ENCODE results near the gene IL11. TPM values are rescaled to one million over a fixed set of nuclear protein-coding genes. Genes with fewer than 3 reads are reported as not detected.

The IL11 gene
- total and polyA plus RNA-seq, 7 donors, result 0.06 TPM; not detected in 6

GRCh38 chr19:55314396-55314795 lies 55.9 kb downstream of the IL11 start:
- H3K9me3 ChIP-seq, result no peaks in the 10 kb centered on the region
- 86 to 92% (median 88%) methylated on average over 8 of the region's 8 CpGs for WGBS, 3 donors
- H3K27ac ChIP-seq, result no peak overlapping the region
- DNase-seq (no peak), ATAC-seq (no peak)
- intact Hi-C loops (cut with DNase I), result no loop called here
- H3K27me3 ChIP-seq (ENCODE audit: insufficient read depth in 3 of 3, low read length in 2 of 3), result peaks cover 0 to 6% (median 4%) of the 10 kb centered on the region in 3 donors
- no peaks in the 10 kb centered on the region for H3K36me3 ChIP-seq (ENCODE audit: insufficient read depth in 1 of 2, low read depth in 1 of 2)
- no peaks in the 10 kb centered on the region for H3K4me1 ChIP-seq
- H3K4me3 ChIP-seq, result no peak overlapping the region
- no peak for TF ChIP-seq CTCF (IDR thresholded peaks at IDR 0.05)

Other genes with a start within 250 kb of the IL11 start
- 1,000 to 10,000 TPM; 7,142 to 9,723 (median 8,305) TPM for gene TNNT1, start 221.3 kb downstream of the IL11 start, total RNA-seq
- gene TNNT1, start 221.3 kb downstream of the IL11 start, polyA plus RNA-seq, result over 10,000 TPM in 2 of 3 donors, 1,000 to 10,000 TPM in 1; 4,522 to 12,694 (median 10,175) TPM
- gene TNNI3, start 212.7 kb downstream of the IL11 start, total RNA-seq, result 10 to 100 TPM in 1 of 4 donors, 1 to 10 TPM in 3; 5.0 to 16.2 (median 7.4) TPM
- 10 to 100 TPM; 13.4 to 17.4 (median 15.2) TPM for gene TNNI3, start 212.7 kb downstream of the IL11 start, polyA plus RNA-seq
- not detected for gene DNAAF3, start 203.8 kb downstream of the IL11 start, total RNA-seq
- gene DNAAF3, start 203.8 kb downstream of the IL11 start, polyA plus RNA-seq, result under 1 TPM; 0.06 to 0.47 (median 0.34) TPM
- not detected for gene SYT5, start 190.2 kb downstream of the IL11 start, total RNA-seq
- gene SYT5, start 190.2 kb downstream of the IL11 start, polyA plus RNA-seq, result under 1 TPM in 2 of 3 donors, not detected in 1; 0.03 to 0.13 TPM
- under 1 TPM in 3 of 4 donors, not detected in 1; 0.15 to 0.18 (median 0.17) TPM for gene PTPRH, start 161.0 kb downstream of the IL11 start, total RNA-seq
- gene PTPRH, start 161.0 kb downstream of the IL11 start, polyA plus RNA-seq, result under 1 TPM; 0.04 to 0.12 (median 0.05) TPM
- gene TMEM86B, start 141.7 kb downstream of the IL11 start, total RNA-seq, result 1 to 10 TPM; 2.0 to 2.4 (median 2.3) TPM
- 1 to 10 TPM in 2 of 3 donors, under 1 TPM in 1; 0.68 to 2.1 (median 1.2) TPM for gene TMEM86B, start 141.7 kb downstream of the IL11 start, polyA plus RNA-seq
- 10 to 100 TPM; 38.1 to 51.8 (median 43.9) TPM for gene PPP6R1, start 111.4 kb downstream of the IL11 start, total RNA-seq
- 10 to 100 TPM; 27.9 to 72.3 (median 50.0) TPM for gene PPP6R1, start 111.4 kb downstream of the IL11 start, polyA plus RNA-seq
- gene HSPBP1, start 90.4 kb downstream of the IL11 start, total RNA-seq, result 10 to 100 TPM; 23.0 to 34.0 (median 28.6) TPM
- gene HSPBP1, start 90.4 kb downstream of the IL11 start, polyA plus RNA-seq, result 10 to 100 TPM; 41.8 to 98.2 (median 65.6) TPM
- gene BRSK1, start 86.5 kb downstream of the IL11 start, total RNA-seq, result 1 to 10 TPM in 2 of 4 donors, under 1 TPM in 2; 0.77 to 1.1 (median 0.92) TPM
- gene BRSK1, start 86.5 kb downstream of the IL11 start, polyA plus RNA-seq, result under 1 TPM; 0.14 to 0.64 (median 0.53) TPM
- 1 to 10 TPM in 1 of 4 donors, under 1 TPM in 3; 0.38 to 1.1 (median 0.57) TPM for gene TMEM150B, start 45.1 kb downstream of the IL11 start, total RNA-seq
- gene TMEM150B, start 45.1 kb downstream of the IL11 start, polyA plus RNA-seq, result under 1 TPM; 0.08 to 0.30 (median 0.23) TPM
- gene KMT5C, start 30.6 kb downstream of the IL11 start, total RNA-seq, result 1 to 10 TPM; 3.9 to 5.7 (median 4.6) TPM
- gene KMT5C, start 30.6 kb downstream of the IL11 start, polyA plus RNA-seq, result 1 to 10 TPM; 1.8 to 2.6 (median 2.4) TPM
- gene COX6B2, start 15.7 kb downstream of the IL11 start, total RNA-seq, result not detected
- gene COX6B2, start 15.7 kb downstream of the IL11 start, polyA plus RNA-seq, result under 1 TPM in 1 of 3 donors, not detected in 2; 0.04 TPM
- gene GARIN5B, start 7.2 kb downstream of the IL11 start, total RNA-seq, result not detected
- not detected for gene GARIN5B, start 7.2 kb downstream of the IL11 start, polyA plus RNA-seq
- not detected for gene TMEM190, start 6.4 kb upstream of the IL11 start, total RNA-seq
- not detected for gene TMEM190, start 6.4 kb upstream of the IL11 start, polyA plus RNA-seq
- 1 to 10 TPM in 2 of 4 donors, under 1 TPM in 2; 0.28 to 2.9 (median 0.91) TPM for gene TMEM238, start 13.8 kb upstream of the IL11 start, total RNA-seq
- under 1 TPM in 2 of 3 donors, not detected in 1; 0.10 to 0.17 TPM for gene TMEM238, start 13.8 kb upstream of the IL11 start, polyA plus RNA-seq
- gene RPL28, start 15.5 kb upstream of the IL11 start, total RNA-seq, result 100 to 1,000 TPM; 548 to 810 (median 665) TPM
- 1,000 to 10,000 TPM in 1 of 3 donors, 100 to 1,000 TPM in 2; 547 to 1,362 (median 786) TPM for gene RPL28, start 15.5 kb upstream of the IL11 start, polyA plus RNA-seq
- gene UBE2S, start 37.3 kb upstream of the IL11 start, total RNA-seq, result 10 to 100 TPM; 15.4 to 26.7 (median 21.2) TPM
- gene UBE2S, start 37.3 kb upstream of the IL11 start, polyA plus RNA-seq, result 10 to 100 TPM in 2 of 3 donors, 1 to 10 TPM in 1; 5.6 to 22.8 (median 16.6) TPM
- not detected for gene SHISA7, start 72.8 kb upstream of the IL11 start, total RNA-seq
- under 1 TPM in 1 of 3 donors, not detected in 2; 0.01 TPM for gene SHISA7, start 72.8 kb upstream of the IL11 start, polyA plus RNA-seq
- gene ISOC2, start 91.2 kb upstream of the IL11 start, total RNA-seq, result 10 to 100 TPM; 32.0 to 78.0 (median 48.1) TPM
- gene ISOC2, start 91.2 kb upstream of the IL11 start, polyA plus RNA-seq, result 100 to 1,000 TPM in 2 of 3 donors, 10 to 100 TPM in 1; 78.7 to 177 (median 109) TPM
- gene C19orf85, start 94.3 kb upstream of the IL11 start, total RNA-seq, result not detected
- not detected for gene C19orf85, start 94.3 kb upstream of the IL11 start, polyA plus RNA-seq
- gene ZNF628, start 106.2 kb upstream of the IL11 start, total RNA-seq, result 10 to 100 TPM in 2 of 4 donors, 1 to 10 TPM in 2; 5.9 to 14.3 (median 11.5) TPM
- 10 to 100 TPM; 11.8 to 12.4 (median 12.2) TPM for gene ZNF628, start 106.2 kb upstream of the IL11 start, polyA plus RNA-seq
- 1 to 10 TPM; 2.6 to 6.3 (median 4.5) TPM for gene NAT14, start 114.7 kb upstream of the IL11 start, total RNA-seq
- gene NAT14, start 114.7 kb upstream of the IL11 start, polyA plus RNA-seq, result 1 to 10 TPM; 2.0 to 4.2 (median 3.6) TPM
- gene SSC5D, start 118.0 kb upstream of the IL11 start, total RNA-seq, result 1 to 10 TPM; 1.2 to 4.6 (median 1.9) TPM
- under 1 TPM; 0.11 to 0.35 (median 0.16) TPM for gene SSC5D, start 118.0 kb upstream of the IL11 start, polyA plus RNA-seq
- 10 to 100 TPM in 1 of 4 donors, 1 to 10 TPM in 2, under 1 TPM in 1; 0.59 to 13.4 (median 3.7) TPM for gene SBK2, start 166.7 kb upstream of the IL11 start, total RNA-seq
- 1 to 10 TPM in 1 of 3 donors, under 1 TPM in 2; 0.14 to 1.1 (median 0.91) TPM for gene SBK2, start 166.7 kb upstream of the IL11 start, polyA plus RNA-seq
- 10 to 100 TPM in 2 of 4 donors, 1 to 10 TPM in 1, under 1 TPM in 1; 0.79 to 30.8 (median 7.6) TPM for gene SBK3, start 175.1 kb upstream of the IL11 start, total RNA-seq
- gene SBK3, start 175.1 kb upstream of the IL11 start, polyA plus RNA-seq, result 10 to 100 TPM in 1 of 3 donors, 1 to 10 TPM in 2; 5.4 to 10.6 (median 7.9) TPM
- gene ZNF579, start 210.4 kb upstream of the IL11 start, total RNA-seq, result 10 to 100 TPM; 21.8 to 81.6 (median 29.5) TPM
- 10 to 100 TPM in 2 of 3 donors, 1 to 10 TPM in 1; 4.2 to 22.9 (median 14.2) TPM for gene ZNF579, start 210.4 kb upstream of the IL11 start, polyA plus RNA-seq
- 10 to 100 TPM in 3 of 4 donors, 1 to 10 TPM in 1; 9.9 to 23.7 (median 13.2) TPM for gene FIZ1, start 229.1 kb upstream of the IL11 start, total RNA-seq
- 10 to 100 TPM; 10.8 to 12.1 (median 11.5) TPM for gene FIZ1, start 229.1 kb upstream of the IL11 start, polyA plus RNA-seq
- 10 to 100 TPM; 21.4 to 32.0 (median 24.5) TPM for gene ZNF524, start 229.8 kb upstream of the IL11 start, total RNA-seq
- 10 to 100 TPM; 38.6 to 52.5 (median 41.4) TPM for gene ZNF524, start 229.8 kb upstream of the IL11 start, polyA plus RNA-seq
- gene ZNF865, start 235.2 kb upstream of the IL11 start, total RNA-seq, result 10 to 100 TPM; 17.1 to 40.4 (median 25.0) TPM
- 10 to 100 TPM; 11.1 to 20.3 (median 19.3) TPM for gene ZNF865, start 235.2 kb upstream of the IL11 start, polyA plus RNA-seq